ENCODE results near the gene FUBP3.

- TF ChIP-seq RCOR1 (IDR thresholded peaks at IDR 0.05; ENCODE audit: low read depth, low read length) (no peak), POLR2A (IDR thresholded peaks at IDR 0.05; ENCODE audit: low read length) (no peak), EP300 (IDR thresholded peaks at IDR 0.05) (no peak), JUN (IDR thresholded peaks at IDR 0.05) (no peak), RAD21 (conservative IDR thresholded peaks at IDR 0.05 in 1 of 2, IDR thresholded peaks at IDR 0.05 in 1 of 2) (no peak), ELK1 (IDR thresholded peaks at IDR 0.05; ENCODE audit: low read depth, low read length) (no peak)
These were observed 21.7 kb downstream of the FUBP3 start for GRCh38 chr9:130601100-130601499.

Data from A549 (cell line).